Large intestine (tissue), 3 donors: ENCODE data around the gene B4GALT5. TPM values are rescaled to one million over a fixed set of nuclear protein-coding genes. Genes with fewer than 3 reads are reported as not detected.
A peak's percentile ranks its signal among the peaks of the same experiment; 100 is the strongest.

Experiments
- DNase-seq, 2 donors: peaks; one replicate each; pipeline versions ENCODE4 v3.0.0 to v3.0.0-alpha.2; 2013
- H3K27ac ChIP-seq: one replicate; pipeline ENCODE4 v1.5.1; 2013; ENCODE audit warnings: low read length
- H3K27me3 ChIP-seq: 2 replicates; pipeline ENCODE4 v1.6.1; 2013; ENCODE audit warnings: low read length; ENCODE audit not compliant: control insufficient read depth, insufficient read depth
- H3K36me3 ChIP-seq: 2 replicates; pipeline ENCODE4 v1.6.1; 2013; ENCODE audit warnings: low read length; ENCODE audit not compliant: control insufficient read depth, insufficient read depth
- H3K4me1 ChIP-seq: one replicate; pipeline ENCODE4 v1.6.1; 2013; ENCODE audit warnings: low read length; ENCODE audit not compliant: control insufficient read depth, insufficient read depth
- H3K4me3 ChIP-seq: one replicate; pipeline ENCODE4 v1.5.1; 2013; ENCODE audit warnings: low read length
- H3K9me3 ChIP-seq: one replicate; pipeline ENCODE4 v1.6.1; 2013; ENCODE audit warnings: mild to moderate bottlenecking, low read depth, low read length, moderate library complexity; ENCODE audit not compliant: control insufficient read depth
- WGBS: methylation state at CpG from one replicate; pipeline ENCODE4 v1.1.5; 2013; ENCODE audit warnings: low lambda C conversion rate; ENCODE audit not compliant: insufficient coverage; 5-methylcytosine and 5-hydroxymethylcytosine counted together
- polyA plus RNA-seq: library from polyadenylated mRNA; unstranded; fragments of 120-200 nt; gene quantifications from one replicate; pipeline ENCODE4 v1.2.1, GENCODE V29; 2013

The B4GALT5 gene
- polyA plus RNA-seq, 1 donor, result 51.2 TPM

GRCh38 chr20:49693435-49694171 lies 20.1 kb downstream of the B4GALT5 start:
- Histone ChIP-seq H3K27ac (no peak overlapping the region), H3K36me3 (no peaks in the 10 kb centered on the region), H3K4me1 (peaks cover 50% of the 10 kb centered on the region), H3K9me3 (no peaks in the 10 kb centered on the region), H3K27me3 (no peaks in the 10 kb centered on the region), H3K4me3 (no peak overlapping the region)
- DNase-seq, result no peak
- WGBS, result 83% methylated on average over 2 of the region's 5 CpGs

- Histone ChIP-seq H3K9me3 (no peaks in the 10 kb centered on the region), H3K27me3 (no peaks in the 10 kb centered on the region), H3K4me3 (no peak overlapping the region), H3K4me1 (peaks cover 51% of the 10 kb centered on the region), H3K36me3 (no peaks in the 10 kb centered on the region), H3K27ac (no peak overlapping the region)
- no peak for DNase-seq
- WGBS, result no CpG with 5 or more reads among the region's 3 CpGs
These were observed 20.7 kb downstream of the B4GALT5 start for GRCh38 chr20:49692941-49693340.

GRCh38 chr20:49691818-49692568 lies 21.7 kb downstream of the B4GALT5 start:
- Histone ChIP-seq H3K27ac (peak overlapping the region; percentile 79), H3K4me3 (no peak overlapping the region), H3K4me1 (peaks cover 53% of the 10 kb centered on the region), H3K9me3 (no peaks in the 10 kb centered on the region), H3K36me3 (no peaks in the 10 kb centered on the region), H3K27me3 (no peaks in the 10 kb centered on the region)
- no peak for DNase-seq
- WGBS, result no CpG with 5 or more reads among the region's 5 CpGs

GRCh38 chr20:49690899-49691620 lies 22.6 kb downstream of the B4GALT5 start:
- WGBS, result 20% methylated on average over 1 of the region's 9 CpGs
- Histone ChIP-seq H3K27ac (peak overlapping the region; percentile 79), H3K4me1 (peaks cover 54% of the 10 kb centered on the region), H3K4me3 (no peak overlapping the region), H3K9me3 (no peaks in the 10 kb centered on the region), H3K27me3 (no peaks in the 10 kb centered on the region), H3K36me3 (no peaks in the 10 kb centered on the region)
- peak in 1 of 2 donors; percentile 91 for DNase-seq

- peak in 1 of 2 donors; percentile 72 for DNase-seq
- WGBS, result 100% methylated on average over 1 of the region's 4 CpGs
- H3K27me3 ChIP-seq, result no peaks in the 10 kb centered on the region
- peaks cover 45% of the 10 kb centered on the region for H3K4me1 ChIP-seq
- peak overlapping the region; percentile 82 for H3K27ac ChIP-seq
- no peaks in the 10 kb centered on the region for H3K9me3 ChIP-seq
- no peaks in the 10 kb centered on the region for H3K36me3 ChIP-seq
- no peak overlapping the region for H3K4me3 ChIP-seq
These were observed 25.8 kb downstream of the B4GALT5 start for GRCh38 chr20:49687595-49688567.

GRCh38 chr20:49685809-49686208 lies 27.9 kb downstream of the B4GALT5 start:
- WGBS, result 31% methylated on average over 2 of the region's 2 CpGs
- H3K4me1 ChIP-seq, result peaks cover 53% of the 10 kb centered on the region

GRCh38 chr20:49685161-49685601 lies 28.5 kb downstream of the B4GALT5 start:
- no peaks in the 10 kb centered on the region for H3K27me3 ChIP-seq
- H3K9me3 ChIP-seq, result no peaks in the 10 kb centered on the region
- H3K36me3 ChIP-seq, result no peaks in the 10 kb centered on the region
- peak overlapping the region; percentile 58 for H3K27ac ChIP-seq
- peaks cover 59% of the 10 kb centered on the region for H3K4me1 ChIP-seq
- no CpG with 5 or more reads among the region's 4 CpGs for WGBS
- H3K4me3 ChIP-seq, result no peak overlapping the region
- DNase-seq, result no peak

More at GRCh38 chr20:49685809-49686208, 27.9 kb downstream of the B4GALT5 start:
- no peaks in the 10 kb centered on the region for H3K36me3 ChIP-seq
- H3K9me3 ChIP-seq, result no peaks in the 10 kb centered on the region
- H3K27ac ChIP-seq, result peak overlapping the region; percentile 58
- no peak overlapping the region for H3K4me3 ChIP-seq
- DNase-seq, result no peak
- H3K27me3 ChIP-seq, result no peaks in the 10 kb centered on the region

- no peak for DNase-seq
- H3K27ac ChIP-seq, result peak overlapping the region; percentile 58
- H3K4me3 ChIP-seq, result no peak overlapping the region
- H3K36me3 ChIP-seq, result no peaks in the 10 kb centered on the region
- 50% methylated on average over 2 of the region's 13 CpGs for WGBS
- H3K27me3 ChIP-seq, result no peaks in the 10 kb centered on the region
- peaks cover 64% of the 10 kb centered on the region for H3K4me1 ChIP-seq
- no peaks in the 10 kb centered on the region for H3K9me3 ChIP-seq
These were observed 29.2 kb downstream of the B4GALT5 start for GRCh38 chr20:49684335-49684997.

GRCh38 chr20:49682798-49683197 lies 30.9 kb downstream of the B4GALT5 start:
- Histone ChIP-seq H3K27me3 (no peaks in the 10 kb centered on the region), H3K4me3 (no peak overlapping the region), H3K4me1 (peaks cover 75% of the 10 kb centered on the region), H3K36me3 (no peaks in the 10 kb centered on the region), H3K27ac (peak overlapping the region; percentile 90), H3K9me3 (no peaks in the 10 kb centered on the region)
- 100% methylated on average over 1 of the region's 4 CpGs for WGBS
- no peak for DNase-seq
